NCI-H2227 (cell line): ENCODE data around the gene AAK1.
A peak's percentile ranks its signal among the peaks of the same experiment; 100 is the strongest.
"Not testable (repeated sequence)": the region's sequence is repeated elsewhere in the genome, so short reads cannot be mapped to it uniquely, and the experiment has no call there.

Source experiments
- DNase-seq: peaks from one replicate; lab custom pipeline; 2025; ENCODE audit not compliant: unreplicated experiment; lab: John Stamatoyannopoulos, UW

The AAK1 gene

GRCh38 chr2:69459936-69460335 lies 183.6 kb downstream of the AAK1 start:
- DNase-seq: no peak

- DNase-seq: no peak
These were observed 186.5 kb downstream of the AAK1 start for GRCh38 chr2:69456950-69457445.

- no peak for DNase-seq
These were observed 187.4 kb downstream of the AAK1 start for GRCh38 chr2:69456154-69456553.

- DNase-seq: no peak
These were observed 188.6 kb downstream of the AAK1 start for GRCh38 chr2:69454976-69455375.

- DNase-seq: no peak
These were observed 189.9 kb downstream of the AAK1 start for GRCh38 chr2:69453475-69454129.

- no peak for DNase-seq
These were observed 190.9 kb downstream of the AAK1 start for GRCh38 chr2:69452687-69453086.

GRCh38 chr2:69450735-69451416 lies 192.7 kb downstream of the AAK1 start:
- DNase-seq: no peak

- DNase-seq: no peak
These were observed 193.6 kb downstream of the AAK1 start for GRCh38 chr2:69449906-69450305.

- not testable (repeated sequence) for DNase-seq
These were observed 199.9 kb downstream of the AAK1 start for GRCh38 chr2:69443673-69444072.

- not testable (repeated sequence) for DNase-seq
These were observed 204.0 kb downstream of the AAK1 start for GRCh38 chr2:69439499-69439898.

- no peak for DNase-seq
These were observed 205.0 kb downstream of the AAK1 start for GRCh38 chr2:69438580-69438979.

GRCh38 chr2:69437751-69438154 lies 205.8 kb downstream of the AAK1 start:
- peak; percentile 62 for DNase-seq

- DNase-seq: peak; percentile 97
These were observed 206.4 kb downstream of the AAK1 start, which contains the start of gene NFU1 for GRCh38 chr2:69436938-69437750. Gene NFU1 (minus strand): TSS chr2:69437435. CDS start chr2:69437422, 13 bp downstream.

GRCh38 chr2:69436596-69436937 lies 207.0 kb downstream of the AAK1 start:
- DNase-seq: no peak

- no peak for DNase-seq
These were observed 208.8 kb downstream of the AAK1 start for GRCh38 chr2:69434753-69435152.

GRCh38 chr2:69429491-69430183 lies 213.9 kb downstream of the AAK1 start:
- DNase-seq: no peak

GRCh38 chr2:69428981-69429380 lies 214.6 kb downstream of the AAK1 start:
- DNase-seq: no peak

- no peak for DNase-seq
These were observed 219.1 kb downstream of the AAK1 start for GRCh38 chr2:69424419-69424818.

GRCh38 chr2:69422198-69422597 lies 221.3 kb downstream of the AAK1 start:
- no peak for DNase-seq

- DNase-seq: not testable (repeated sequence)
These were observed 224.4 kb downstream of the AAK1 start for GRCh38 chr2:69419111-69419510.

- DNase-seq: no peak
These were observed 227.4 kb downstream of the AAK1 start for GRCh38 chr2:69416147-69416546.
